Measurements from ENCODE around the gene ERLIN1.

- TF ChIP-seq, protein P1, sequence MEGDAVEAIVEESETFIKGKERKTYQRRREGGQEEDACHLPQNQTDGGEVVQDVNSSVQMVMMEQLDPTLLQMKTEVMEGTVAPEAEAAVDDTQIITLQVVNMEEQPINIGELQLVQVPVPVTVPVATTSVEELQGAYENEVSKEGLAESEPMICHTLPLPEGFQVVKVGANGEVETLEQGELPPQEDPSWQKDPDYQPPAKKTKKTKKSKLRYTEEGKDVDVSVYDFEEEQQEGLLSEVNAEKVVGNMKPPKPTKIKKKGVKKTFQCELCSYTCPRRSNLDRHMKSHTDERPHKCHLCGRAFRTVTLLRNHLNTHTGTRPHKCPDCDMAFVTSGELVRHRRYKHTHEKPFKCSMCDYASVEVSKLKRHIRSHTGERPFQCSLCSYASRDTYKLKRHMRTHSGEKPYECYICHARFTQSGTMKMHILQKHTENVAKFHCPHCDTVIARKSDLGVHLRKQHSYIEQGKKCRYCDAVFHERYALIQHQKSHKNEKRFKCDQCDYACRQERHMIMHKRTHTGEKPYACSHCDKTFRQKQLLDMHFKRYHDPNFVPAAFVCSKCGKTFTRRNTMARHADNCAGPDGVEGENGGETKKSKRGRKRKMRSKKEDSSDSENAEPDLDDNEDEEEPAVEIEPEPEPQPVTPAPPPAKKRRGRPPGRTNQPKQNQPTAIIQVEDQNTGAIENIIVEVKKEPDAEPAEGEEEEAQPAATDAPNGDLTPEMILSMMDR (IDR thresholded peaks at IDR 0.05; ENCODE audit: borderline replicate concordance, extremely low read depth, low read length, poor library complexity, severe bottlenecking), result no peak
- TF ChIP-seq EZH2 (IDR thresholded peaks at IDR 0.05; ENCODE audit: borderline replicate concordance, low read depth, low read length, severe bottlenecking), result no peak
Observed at GRCh38 chr10:100192350-100192749, 6.5 kb upstream of the ERLIN1 start.

Measured in DND-41 (cell line).